B cell (primary cell): ENCODE results near the gene SLC44A2.

Experiments used
- CTCF ChIP-seq: fragments of 200-600 bp; IDR thresholded peaks from one replicate; pipeline ENCODE4 v1.8.0; 2022; ENCODE audit warnings: antibody characterized with exemption, mild to moderate bottlenecking
- EZH2 ChIP-seq: IDR thresholded peaks from 2 replicates; pipeline ENCODE4 v1.6.1; 2012; ENCODE audit warnings: borderline replicate concordance, low read depth, mild to moderate bottlenecking, moderate library complexity, low read length; ENCODE audit not compliant: insufficient read depth, poor library complexity, severe bottlenecking

GRCh38 chr19:10604460-10604980 is 20.8 kb upstream of the SLC44A2 start:
- TF ChIP-seq CTCF (no peak), EZH2 (no peak)
